IPS-11a (cell line): ENCODE results near the gene APOBR.
"Not testable (repeated sequence)": the region's sequence is repeated elsewhere in the genome, so short reads cannot be mapped to it uniquely, and the experiment has no call there.

Source experiments
- H3K4me3 ChIP-seq: one replicate; pipeline ENCODE4 v1.5.1; 2013; ENCODE audit warnings: low read depth, low read length, control low read depth

APOBR gene, protein sequence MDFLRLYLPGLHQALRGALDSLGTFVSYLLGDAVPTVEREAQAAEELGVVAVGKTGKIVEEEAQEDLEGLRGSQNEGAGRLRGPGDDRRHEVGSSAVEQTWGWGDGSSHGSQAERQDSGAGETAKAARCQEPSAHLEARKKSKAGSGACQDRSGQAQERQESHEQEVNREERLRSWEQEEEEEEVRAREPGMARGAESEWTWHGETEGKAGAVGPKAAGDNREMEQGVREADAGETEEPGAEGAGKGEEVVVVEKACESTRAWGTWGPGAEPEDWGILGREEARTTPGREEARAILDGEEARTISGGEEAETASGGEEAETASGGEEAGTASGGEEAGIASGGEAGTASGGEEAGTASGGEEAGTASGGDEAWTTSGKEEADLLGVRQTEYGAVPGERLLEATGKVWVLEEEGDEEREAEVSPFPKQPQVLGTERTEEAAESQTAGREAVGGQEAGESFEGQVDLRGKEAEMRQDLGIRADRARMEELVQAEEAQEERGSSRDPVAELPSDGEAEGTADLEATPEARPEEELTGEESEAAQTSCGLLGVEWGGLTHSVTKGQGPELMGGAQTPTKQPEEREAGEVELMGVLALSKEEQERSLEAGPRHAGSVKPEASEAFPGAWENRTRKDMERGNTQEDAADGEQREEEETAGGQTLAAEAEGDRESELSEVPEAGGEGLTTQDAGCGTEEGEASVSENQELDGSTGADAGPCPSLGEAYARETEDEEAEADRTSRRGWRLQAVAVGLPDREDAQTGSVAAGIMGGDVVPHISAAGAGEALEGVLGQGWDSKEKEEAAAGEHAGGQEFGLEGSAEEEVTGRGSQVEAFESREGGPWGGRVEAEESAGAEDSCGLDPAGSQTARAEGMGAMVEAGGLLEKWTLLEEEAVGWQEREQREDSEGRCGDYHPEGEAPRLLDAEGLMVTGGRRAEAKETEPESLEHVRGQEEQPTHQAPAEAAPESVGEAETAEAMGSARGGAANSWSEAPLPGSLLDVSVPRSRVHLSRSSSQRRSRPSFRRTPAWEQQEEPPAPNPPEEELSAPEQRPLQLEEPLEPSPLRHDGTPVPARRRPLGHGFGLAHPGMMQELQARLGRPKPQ

GRCh38 chr16:28494121-28494851 is at the start of gene APOBR:
Gene APOBR (plus strand): TSS chr16:28494643. CDS start chr16:28494682, 39 bp downstream.
- H3K4me3 ChIP-seq, result no peak within 1 kb of the TSS

- not testable (repeated sequence) for H3K4me3 ChIP-seq
Observed at GRCh38 chr16:28446388-28446787, 48.1 kb upstream of the APOBR start.

- not testable (repeated sequence) for H3K4me3 ChIP-seq
Observed at GRCh38 chr16:28447081-28447480, 47.4 kb upstream of the APOBR start.

DNA sequence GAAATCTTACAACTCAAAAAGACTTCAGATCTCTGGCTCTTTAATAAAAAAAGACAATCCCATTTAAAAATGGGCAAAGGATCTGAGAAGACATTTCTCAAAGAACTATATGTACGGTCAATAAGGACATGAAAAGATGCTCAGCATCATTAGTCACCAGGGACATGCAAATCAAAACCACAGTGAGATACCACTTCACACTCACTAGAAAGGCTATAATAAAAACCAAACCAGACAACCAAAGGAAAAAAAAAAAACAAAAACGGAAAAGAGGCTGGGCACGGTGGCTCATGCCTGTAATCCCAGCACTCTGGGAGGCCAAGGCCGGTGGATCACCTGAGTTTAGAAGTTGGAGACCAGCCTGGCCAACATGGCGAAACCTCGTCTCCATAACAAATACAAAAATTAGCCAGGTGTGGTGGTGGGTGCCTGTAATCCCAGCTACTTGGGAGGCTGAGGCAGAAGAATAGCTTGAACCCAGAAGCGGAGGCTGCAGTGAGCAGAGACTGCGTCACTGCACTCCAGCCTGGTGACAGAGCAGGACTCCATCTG is 20.7 kb upstream of the APOBR start:
- H3K4me3 ChIP-seq, result no peak overlapping the region

DNA sequence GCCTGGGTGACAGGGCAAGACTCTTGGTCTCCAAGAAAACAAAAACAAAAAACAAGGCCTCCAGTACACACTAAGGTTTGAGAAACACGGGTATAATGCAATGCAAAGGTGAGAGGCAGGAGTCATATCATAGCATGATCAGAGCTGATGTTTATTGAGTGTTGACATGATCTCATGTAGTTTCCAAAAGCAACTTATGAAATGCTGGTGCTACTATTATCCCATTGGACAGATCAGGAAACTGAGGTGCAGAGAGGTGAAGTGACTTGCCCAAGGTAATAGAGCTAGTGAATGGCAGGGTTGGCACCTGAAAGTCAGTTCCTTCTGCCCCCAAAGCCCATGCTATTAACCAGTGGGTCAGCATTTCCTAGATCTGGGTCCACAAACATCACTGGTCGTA is 19.2 kb upstream of the APOBR start:
- no peak overlapping the region for H3K4me3 ChIP-seq

DNA sequence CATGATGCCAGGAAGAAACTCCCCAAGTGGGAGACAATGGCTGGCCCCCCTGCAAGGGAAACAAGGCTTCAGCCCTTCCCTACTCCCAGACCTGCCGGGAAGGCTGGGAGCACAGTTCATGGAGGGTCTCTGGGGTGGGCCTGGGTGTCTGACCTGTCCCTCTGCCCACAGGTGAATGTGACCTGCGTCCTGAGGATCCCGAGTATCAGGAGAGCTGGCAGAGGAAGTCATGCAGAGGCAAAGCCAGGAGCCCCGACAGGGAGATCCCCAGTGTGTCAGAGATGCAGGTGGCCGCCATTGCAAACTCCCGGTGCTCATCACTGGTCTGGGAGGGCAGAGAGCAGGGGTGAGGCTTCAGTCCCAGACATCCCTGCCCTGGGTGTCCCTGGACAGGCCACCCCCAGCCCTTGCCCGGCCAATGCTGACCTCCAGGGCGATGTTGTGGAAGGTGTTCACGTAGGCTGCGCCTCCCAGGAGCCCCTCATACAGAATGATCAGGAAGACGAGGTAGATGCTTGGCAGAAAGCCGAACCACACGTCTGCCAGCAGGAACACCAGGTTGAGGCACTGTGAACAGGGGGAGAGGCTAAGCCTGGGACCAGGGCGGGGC is 17.0 kb upstream of the APOBR start:
- no peak overlapping the region for H3K4me3 ChIP-seq

DNA sequence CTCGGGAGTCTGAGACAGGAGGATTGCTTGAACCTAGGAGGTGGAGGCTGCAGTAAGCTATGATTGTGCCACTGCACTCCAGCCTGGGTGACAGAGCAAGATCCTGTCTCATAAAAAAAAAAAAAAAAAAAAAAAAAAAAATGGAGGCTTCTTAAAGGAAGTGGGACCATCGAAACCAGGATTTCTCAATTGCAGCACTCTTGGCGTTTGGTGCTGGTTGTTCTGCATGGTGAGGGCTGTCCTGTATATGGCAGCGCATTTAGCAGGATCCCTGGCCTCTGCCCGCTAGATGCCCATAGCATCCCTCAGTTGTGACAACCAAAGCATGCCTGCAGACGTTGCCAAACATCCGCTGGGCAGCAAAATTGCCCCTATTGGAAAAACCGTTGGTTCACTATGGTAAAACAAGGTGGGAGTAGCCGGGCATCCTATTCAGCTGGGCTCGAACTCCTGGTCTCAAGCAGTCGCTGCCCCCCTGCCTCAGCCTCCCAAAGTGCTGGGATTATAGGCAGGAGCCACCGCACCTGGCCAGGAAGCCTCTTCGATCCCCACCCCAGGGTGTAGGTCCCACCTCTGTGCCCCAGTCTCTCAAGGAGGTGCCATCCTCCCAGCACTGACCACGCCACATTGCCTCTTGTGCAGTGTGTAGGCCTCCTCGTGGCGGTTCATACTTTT is 15.8 kb upstream of the APOBR start:
- no peak overlapping the region for H3K4me3 ChIP-seq

GRCh38 chr16:28482026-28482425 is 12.4 kb upstream of the APOBR start:
- H3K4me3 ChIP-seq, result no peak overlapping the region

- H3K4me3 ChIP-seq, result not testable (repeated sequence)
Observed at GRCh38 chr16:28483361-28483760, 11.1 kb upstream of the APOBR start.

DNA sequence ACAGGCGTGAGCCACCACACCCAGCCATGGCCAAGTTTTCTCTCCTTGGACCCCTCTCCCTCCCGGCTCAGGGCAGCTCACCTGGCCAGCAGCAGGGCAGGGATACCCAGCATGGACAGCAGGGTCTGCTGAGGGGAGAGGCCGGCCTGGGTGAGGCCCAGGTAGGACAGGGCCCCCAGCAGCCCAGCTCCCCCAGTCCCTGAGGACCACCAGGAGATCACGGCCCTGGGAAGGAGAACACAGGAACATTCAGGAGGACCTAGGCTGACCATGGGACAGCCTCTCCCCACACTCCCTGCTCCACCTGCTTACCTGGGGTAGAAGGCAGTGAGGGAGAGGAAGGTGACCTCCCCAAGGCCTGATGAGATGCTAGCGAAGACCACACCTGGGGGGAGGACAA is 8.2 kb upstream of the APOBR start:
- H3K4me3 ChIP-seq, result no peak overlapping the region

DNA sequence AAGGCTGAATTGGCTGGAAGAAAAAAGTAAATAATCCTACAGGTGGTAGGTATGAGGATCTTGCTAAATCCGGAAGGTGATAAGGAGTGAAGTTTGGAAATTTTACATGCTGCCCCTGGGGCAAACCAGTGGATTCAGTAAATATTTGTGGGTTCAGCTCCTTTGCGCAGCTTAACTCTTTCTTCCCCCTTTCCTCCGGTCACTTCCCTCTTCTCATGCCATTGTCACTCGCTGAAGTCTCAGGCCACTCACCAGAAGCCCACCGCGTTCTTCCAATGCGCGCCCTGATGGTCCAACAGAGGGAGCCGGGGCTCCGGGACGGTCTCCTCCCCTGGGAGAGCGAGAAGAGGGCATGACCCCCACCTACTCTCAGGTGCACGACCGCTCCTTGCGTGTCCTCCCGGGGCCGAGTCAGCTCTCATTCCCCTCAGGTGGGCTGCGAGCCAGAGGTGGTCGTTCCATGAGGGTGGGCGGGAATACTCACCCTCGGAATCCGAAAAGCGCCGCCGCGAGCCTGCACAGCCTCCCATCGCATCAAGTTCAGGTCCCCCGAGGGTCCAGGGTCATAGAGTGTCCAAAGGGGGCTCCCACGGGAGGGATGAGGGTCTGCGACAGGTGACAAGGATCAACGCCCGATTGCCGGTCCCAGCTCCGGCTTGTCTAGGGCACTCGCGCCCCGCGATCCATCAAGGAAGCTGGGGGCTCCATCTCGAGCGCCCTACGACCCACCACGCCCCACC is 3.0 kb upstream of the APOBR start:
- H3K4me3 ChIP-seq, result peak overlapping the region; percentile 91

DNA sequence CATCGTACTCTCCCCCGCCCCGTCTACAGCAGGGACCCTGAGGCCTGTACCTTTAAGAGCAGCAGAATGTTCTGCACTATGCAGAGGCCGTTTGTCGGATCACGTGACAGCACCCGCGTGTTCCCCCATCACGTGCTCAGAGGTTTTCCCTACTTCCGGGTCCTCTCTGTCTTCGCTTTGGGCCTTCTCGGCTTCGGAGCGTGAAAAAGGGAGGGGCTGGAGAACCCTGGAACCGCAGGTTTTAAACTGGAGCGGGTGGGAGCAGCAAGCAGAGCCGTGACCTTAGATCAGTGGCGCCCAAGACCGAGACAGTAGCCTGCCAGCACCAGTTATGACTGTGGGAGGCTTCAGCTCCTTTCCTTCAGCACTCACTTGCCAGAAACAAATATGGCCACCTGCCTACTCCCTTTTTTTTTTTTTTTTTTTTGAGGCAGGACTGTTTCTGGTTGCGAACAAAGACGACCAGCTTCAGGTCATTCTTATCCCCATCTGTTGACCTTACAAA is 2.4 kb upstream of the APOBR start, which contains the start of gene CLN3:
Gene CLN3 (minus strand): TSS at position 105 of the 505 bp plus-strand sequence. CDS start 315 bp downstream, outside the sequence.
- H3K4me3 ChIP-seq, result peak within 1 kb of the TSS; percentile 91

GRCh38 chr16:28492511-28492910 is 1.9 kb upstream of the APOBR start:
- peak overlapping the region; percentile 91 for H3K4me3 ChIP-seq

GRCh38 chr16:28495098-28495793 is 803 bp downstream of the APOBR start:
- H3K4me3 ChIP-seq, result no peak overlapping the region

DNA sequence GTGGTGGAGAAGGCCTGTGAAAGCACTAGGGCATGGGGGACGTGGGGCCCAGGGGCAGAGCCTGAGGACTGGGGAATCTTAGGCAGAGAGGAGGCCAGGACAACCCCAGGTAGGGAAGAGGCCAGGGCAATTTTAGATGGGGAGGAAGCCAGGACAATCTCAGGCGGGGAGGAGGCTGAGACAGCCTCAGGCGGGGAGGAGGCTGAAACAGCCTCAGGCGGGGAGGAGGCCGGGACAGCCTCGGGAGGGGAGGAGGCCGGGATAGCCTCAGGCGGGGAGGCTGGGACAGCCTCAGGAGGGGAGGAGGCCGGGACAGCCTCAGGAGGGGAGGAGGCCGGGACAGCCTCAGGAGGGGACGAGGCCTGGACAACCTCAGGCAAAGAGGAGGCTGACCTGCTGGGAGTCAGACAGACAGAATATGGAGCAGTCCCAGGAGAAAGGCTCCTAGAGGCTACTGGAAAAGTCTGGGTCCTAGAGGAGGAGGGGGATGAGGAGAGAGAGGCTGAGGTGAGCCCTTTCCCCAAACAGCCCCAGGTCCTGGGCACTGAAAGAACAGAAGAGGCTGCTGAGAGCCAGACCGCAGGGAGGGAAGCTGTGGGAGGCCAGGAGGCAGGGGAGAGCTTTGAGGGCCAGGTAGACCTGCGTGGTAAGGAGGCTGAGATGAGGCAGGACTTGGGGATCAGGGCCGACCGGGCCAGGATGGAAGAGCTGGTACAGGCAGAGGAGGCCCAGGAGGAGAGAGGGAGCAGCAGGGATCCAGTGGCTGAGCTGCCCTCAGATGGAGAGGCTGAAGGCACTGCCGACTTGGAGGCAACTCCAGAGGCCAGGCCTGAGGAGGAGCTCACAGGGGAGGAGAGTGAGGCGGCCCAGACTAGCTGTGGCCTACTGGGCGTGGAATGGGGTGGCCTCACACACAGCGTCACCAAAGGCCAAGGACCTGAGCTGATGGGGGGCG is 1.6 kb downstream of the APOBR start:
- no peak overlapping the region for H3K4me3 ChIP-seq

DNA sequence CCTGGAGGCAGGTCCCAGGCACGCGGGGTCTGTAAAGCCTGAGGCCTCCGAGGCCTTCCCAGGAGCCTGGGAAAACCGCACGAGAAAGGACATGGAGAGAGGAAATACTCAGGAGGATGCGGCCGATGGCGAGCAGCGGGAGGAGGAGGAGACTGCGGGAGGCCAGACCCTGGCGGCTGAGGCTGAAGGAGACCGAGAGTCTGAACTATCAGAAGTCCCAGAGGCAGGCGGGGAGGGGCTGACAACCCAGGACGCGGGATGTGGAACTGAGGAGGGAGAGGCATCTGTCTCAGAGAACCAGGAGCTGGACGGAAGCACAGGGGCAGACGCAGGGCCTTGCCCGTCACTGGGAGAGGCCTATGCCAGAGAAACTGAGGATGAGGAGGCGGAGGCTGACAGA is 2.4 kb downstream of the APOBR start:
- H3K4me3 ChIP-seq, result no peak overlapping the region

- H3K4me3 ChIP-seq, result no peak overlapping the region
Observed at GRCh38 chr16:28497386-28497785, 2.9 kb downstream of the APOBR start.
